Upper lobe of right lung (tissue), 1 donor: Measurements from ENCODE around the gene GLYATL1B. TPM values are rescaled to one million over a fixed set of nuclear protein-coding genes. Genes with fewer than 3 reads are reported as not detected.
"Not testable (repeated sequence)": the region's sequence is repeated elsewhere in the genome, so short reads cannot be mapped to it uniquely, and the experiment has no call there.

Source experiments
- ATAC-seq: fragments of 200-7000 bp; cut with Tn5 transposase; one replicate; pipeline ENCODE4 v1.9.1; 2020; ENCODE audit warnings: mild to moderate bottlenecking, moderate library complexity
- DNase-seq: peaks from one replicate; pipeline ENCODE4 v3.0.0-alpha.2; 2020
- H3K27ac ChIP-seq: fragments of 200-600 bp; one replicate; pipeline ENCODE4 v1.8.0; 2022
- H3K27me3 ChIP-seq: fragments of 200-600 bp; one replicate; pipeline ENCODE4 v1.8.0; 2022; ENCODE audit warnings: mild to moderate bottlenecking
- H3K36me3 ChIP-seq: fragments of 200-600 bp; one replicate; pipeline ENCODE4 v1.8.0; 2022
- H3K4me1 ChIP-seq: fragments of 200-600 bp; one replicate; pipeline ENCODE4 v1.8.0; 2022
- H3K4me3 ChIP-seq: fragments of 200-600 bp; one replicate; pipeline ENCODE4 v1.8.0; 2022; ENCODE audit warnings: mild to moderate bottlenecking
- H3K9me3 ChIP-seq: fragments of 200-600 bp; one replicate; pipeline ENCODE4 v1.8.0; 2022
- intact Hi-C: fragments of 100-400 bp; cut with DNase I; formaldehyde crosslinking; loops from one replicate; pipeline ENCODE4 v1.11.0; 2022
- total RNA-seq: library from RNA; stranded (reverse); fragmentation: NEBNext Ultra II Directional; extraction: Animal tissue kit (Norgen Biotek cat#: 25700); gene quantifications from one replicate; pipeline ENCODE4 v1.2.1, GENCODE V29; 2021
- TF ChIP-seq, protein P1 (sequence below): fragments of 200-600 bp; IDR thresholded peaks from one replicate; pipeline ENCODE4 v1.8.0; 2022; ENCODE audit warnings: antibody characterized with exemption
- donor health status: DM: no; HTN: yes; CAD: no; lungs with severe emphysema.

GLYATL1B gene
- total RNA-seq, 1 donor from 2014 or later = not detected

DNA sequence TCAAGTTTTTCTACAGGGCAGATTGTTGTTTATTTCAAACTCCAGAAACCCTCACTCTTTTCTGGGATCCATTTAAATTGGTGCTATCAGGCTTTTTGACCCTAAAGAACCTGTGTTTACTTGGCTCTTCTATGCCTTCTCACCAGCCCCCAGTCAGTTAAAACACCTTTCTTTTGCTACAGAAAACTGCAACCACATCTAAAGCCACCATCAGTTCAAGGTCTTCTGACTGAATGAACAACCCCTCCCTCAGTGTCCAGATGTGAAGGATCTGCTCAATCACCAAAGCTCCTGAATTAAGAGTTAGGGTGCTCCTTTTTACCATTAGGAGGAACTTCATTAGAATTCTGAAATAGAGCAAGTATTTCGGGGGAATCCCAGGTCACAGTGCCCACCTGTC, 7.0 kb upstream of the GLYATL1B start:
- intact Hi-C loops = no loop called here
- Histone ChIP-seq H3K27ac (no peak overlapping the region), H3K36me3 (no peaks in the 10 kb centered on the region), H3K4me1 (no peaks in the 10 kb centered on the region), H3K27me3 (peaks cover 16% of the 10 kb centered on the region), H3K4me3 (no peak overlapping the region), H3K9me3 (no peaks in the 10 kb centered on the region)
- no peak for ATAC-seq
- DNase-seq = no peak
- TF ChIP-seq, protein P1, sequence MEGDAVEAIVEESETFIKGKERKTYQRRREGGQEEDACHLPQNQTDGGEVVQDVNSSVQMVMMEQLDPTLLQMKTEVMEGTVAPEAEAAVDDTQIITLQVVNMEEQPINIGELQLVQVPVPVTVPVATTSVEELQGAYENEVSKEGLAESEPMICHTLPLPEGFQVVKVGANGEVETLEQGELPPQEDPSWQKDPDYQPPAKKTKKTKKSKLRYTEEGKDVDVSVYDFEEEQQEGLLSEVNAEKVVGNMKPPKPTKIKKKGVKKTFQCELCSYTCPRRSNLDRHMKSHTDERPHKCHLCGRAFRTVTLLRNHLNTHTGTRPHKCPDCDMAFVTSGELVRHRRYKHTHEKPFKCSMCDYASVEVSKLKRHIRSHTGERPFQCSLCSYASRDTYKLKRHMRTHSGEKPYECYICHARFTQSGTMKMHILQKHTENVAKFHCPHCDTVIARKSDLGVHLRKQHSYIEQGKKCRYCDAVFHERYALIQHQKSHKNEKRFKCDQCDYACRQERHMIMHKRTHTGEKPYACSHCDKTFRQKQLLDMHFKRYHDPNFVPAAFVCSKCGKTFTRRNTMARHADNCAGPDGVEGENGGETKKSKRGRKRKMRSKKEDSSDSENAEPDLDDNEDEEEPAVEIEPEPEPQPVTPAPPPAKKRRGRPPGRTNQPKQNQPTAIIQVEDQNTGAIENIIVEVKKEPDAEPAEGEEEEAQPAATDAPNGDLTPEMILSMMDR = no peak

DNA sequence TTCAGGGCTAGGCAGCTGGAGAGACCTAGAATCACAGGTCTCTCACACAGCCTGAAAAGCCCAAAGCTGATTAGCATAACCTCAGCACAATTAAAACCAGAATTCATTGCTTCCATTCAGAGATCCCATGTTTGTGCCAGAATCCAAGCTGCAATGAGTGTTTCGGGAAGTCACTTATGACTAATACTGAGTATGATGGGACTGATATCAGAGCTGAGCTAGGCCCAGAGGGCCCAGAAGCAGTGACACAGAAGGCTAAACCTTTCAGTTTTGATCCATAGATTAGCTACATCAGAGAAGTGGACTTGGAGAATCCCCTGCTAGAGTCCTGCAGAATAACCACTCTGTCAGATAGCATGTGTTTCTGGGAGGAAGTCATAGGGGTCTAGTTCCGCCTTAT, 5.7 kb upstream of the GLYATL1B start:
- DNase-seq, intact Hi-C loops, H3K36me3 ChIP-seq, H3K4me3 ChIP-seq, ATAC-seq, H3K27ac ChIP-seq, H3K4me1 ChIP-seq, H3K9me3 ChIP-seq: not testable (repeated sequence)
- H3K27me3 ChIP-seq = peaks cover 12% of the 10 kb centered on the region

DNA sequence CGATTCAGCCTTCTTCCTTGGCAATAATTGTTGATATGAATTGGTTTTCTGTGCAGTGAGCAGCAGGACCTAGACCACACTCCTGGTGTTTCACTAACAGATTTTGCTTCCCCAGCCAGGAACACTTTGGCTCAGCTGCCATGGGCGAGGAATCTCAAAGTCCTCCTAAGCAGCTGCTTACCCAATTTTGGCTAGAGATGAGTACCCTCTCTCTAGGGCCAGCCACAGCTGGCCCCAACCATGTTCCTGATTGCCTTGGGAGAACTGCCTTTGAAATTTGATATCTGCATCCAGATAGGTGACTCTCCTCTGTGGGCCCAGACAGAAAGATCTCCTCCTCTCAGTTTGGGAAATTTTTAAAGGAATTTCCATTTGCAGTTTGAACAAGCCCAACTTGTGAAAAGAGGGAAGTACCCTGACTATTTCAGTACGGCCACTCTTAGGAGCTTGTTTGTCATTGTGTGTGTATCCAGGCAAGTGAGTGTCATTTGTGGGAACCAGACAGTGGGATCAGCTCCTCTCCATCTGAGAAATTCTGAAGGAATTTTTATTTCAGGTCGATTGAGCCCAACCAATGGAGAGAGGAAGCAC, 4.6 kb upstream of the GLYATL1B start:
- ATAC-seq, DNase-seq, H3K4me1 ChIP-seq, H3K36me3 ChIP-seq, H3K27ac ChIP-seq, H3K4me3 ChIP-seq, intact Hi-C loops, H3K27me3 ChIP-seq, H3K9me3 ChIP-seq: not testable (repeated sequence)

DNA sequence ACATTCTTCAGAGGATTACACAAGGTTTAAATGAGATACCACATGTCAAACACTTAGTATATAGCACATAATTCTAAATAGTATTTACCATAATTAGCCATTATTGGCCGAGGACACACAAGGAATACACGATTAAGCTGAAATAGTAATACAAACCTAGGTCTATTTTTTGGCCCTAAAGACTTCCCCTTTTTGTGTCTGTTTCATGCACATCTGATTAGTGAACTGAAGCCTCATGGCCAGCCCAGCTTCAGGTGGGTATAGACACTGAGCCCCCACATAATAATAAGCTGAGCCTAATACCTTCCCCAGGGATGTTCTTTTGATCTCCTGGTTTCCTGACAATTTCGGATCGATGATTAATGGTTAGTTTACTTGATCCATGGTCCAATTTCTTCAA, 2.1 kb downstream of the GLYATL1B start:
- TF ChIP-seq, protein P1 = no peak
- no peak overlapping the region for H3K4me3 ChIP-seq
- H3K9me3 ChIP-seq = no peaks in the 10 kb centered on the region
- H3K36me3 ChIP-seq = no peaks in the 10 kb centered on the region
- no peak overlapping the region for H3K27ac ChIP-seq
- H3K27me3 ChIP-seq = no peaks in the 10 kb centered on the region
- no peaks in the 10 kb centered on the region for H3K4me1 ChIP-seq
- no peak for DNase-seq
- intact Hi-C loops = no loop called here
- ATAC-seq = no peak

DNA sequence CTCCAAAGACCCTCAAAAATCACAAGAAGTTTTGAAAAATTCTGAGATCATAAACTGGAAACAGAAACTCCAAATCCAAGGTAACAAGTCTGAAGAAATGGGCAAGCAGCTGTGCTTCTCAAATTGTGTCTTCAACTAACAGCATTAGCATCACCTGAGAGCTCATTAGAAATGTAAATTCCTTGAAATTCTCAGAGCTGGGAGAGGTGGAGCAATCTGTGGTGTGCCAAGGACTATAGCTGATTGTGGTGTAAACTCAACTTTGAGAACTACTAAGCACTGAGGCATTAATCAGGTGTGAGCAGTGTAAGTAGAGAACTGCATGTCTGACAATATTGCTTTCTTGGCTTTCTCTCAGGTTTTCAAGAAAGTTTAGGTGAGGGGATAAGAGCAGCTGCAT, 7.5 kb downstream of the GLYATL1B start:
- intact Hi-C loops, DNase-seq, H3K27ac ChIP-seq, H3K36me3 ChIP-seq, H3K9me3 ChIP-seq, H3K4me3 ChIP-seq, ATAC-seq, H3K4me1 ChIP-seq, H3K27me3 ChIP-seq: not testable (repeated sequence)

DNA sequence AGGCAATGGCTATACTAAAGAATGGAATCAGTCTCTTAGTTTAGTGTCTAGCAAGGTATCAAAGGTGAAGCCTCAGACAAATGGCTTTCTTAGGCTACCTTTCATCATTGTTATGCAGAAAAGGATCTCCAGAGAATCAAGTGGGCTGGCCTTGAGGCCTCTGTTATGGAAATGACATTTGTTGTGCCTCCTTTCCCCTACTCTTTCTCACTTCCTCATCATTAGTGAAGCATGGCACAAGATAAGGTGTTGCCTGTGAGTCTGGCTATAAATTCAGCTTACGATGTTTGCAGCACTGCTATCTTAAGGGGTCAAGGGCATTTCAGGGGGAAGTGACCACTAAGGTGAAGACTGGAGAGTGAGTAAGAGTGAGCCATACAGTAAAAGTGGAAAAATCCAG, 9.1 kb downstream of the GLYATL1B start:
- ATAC-seq, H3K9me3 ChIP-seq, H3K4me1 ChIP-seq, H3K27ac ChIP-seq, H3K27me3 ChIP-seq, intact Hi-C loops, H3K4me3 ChIP-seq, H3K36me3 ChIP-seq, DNase-seq: not testable (repeated sequence)

DNA sequence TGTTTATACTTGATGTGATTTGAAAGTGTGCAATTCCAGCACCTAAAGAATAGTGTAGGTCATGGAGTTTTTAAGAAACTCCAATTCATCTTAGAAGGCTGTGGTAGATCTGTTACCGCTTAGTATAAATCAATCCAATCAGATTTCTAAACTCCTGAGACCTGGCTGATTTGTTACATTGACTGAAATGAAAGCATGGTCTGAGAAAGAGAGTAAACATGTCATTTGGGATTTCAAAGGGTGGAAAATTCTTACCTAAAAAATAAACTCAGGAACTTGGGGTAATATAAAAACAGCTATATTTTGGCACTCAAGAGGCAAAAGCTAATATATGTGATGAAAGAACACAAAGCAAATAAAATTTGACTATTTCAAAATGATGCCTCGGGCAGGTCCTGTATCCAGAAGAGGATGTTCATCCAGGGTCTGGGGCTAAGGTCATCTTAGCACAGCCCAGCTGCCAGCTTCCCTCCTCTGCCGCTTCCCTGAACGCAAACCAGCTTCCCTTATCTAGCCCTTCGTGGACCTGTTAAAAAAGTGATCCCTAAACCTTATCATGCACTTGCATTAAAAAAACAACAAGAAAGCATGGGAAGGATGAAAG, 10.0 kb downstream of the GLYATL1B start:
- intact Hi-C loops, H3K4me3 ChIP-seq, H3K27ac ChIP-seq, H3K9me3 ChIP-seq, H3K36me3 ChIP-seq, H3K4me1 ChIP-seq, DNase-seq, H3K27me3 ChIP-seq: not testable (repeated sequence)
- peak; percentile 82 for ATAC-seq

DNA sequence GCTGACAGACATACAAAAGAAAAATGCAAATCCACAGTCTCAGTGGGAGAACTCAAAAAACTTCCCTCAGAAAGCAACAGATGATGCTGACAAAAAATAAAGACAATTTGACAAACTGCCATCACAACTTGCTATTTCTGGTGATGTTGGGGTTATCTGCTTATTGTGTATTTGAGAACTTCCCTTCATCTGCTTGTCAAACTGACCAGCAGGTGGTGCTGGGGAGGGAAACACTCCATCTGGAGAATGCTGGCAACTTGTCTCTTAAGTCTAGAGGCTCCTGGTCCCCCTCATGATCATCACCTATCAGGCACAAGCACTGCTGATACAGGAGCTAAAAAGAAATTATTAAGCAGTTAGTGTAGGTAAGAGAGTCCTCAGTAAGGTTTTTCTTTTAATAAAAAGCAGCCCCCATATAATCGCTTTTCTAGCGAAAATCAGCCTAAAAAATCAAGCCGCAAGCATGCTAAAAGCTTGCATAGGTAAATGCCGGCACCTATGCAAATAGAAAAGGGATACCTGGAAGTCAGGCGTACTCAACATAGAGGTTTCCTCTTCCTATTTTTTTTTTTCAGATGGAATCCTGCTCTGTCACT, 11.1 kb downstream of the GLYATL1B start:
- intact Hi-C loops = no loop called here
- Histone ChIP-seq H3K9me3 (no peaks in the 10 kb centered on the region), H3K27ac (no peak overlapping the region), H3K27me3 (peaks cover 6% of the 10 kb centered on the region), H3K4me1 (peaks cover 4% of the 10 kb centered on the region), H3K4me3 (no peak overlapping the region), H3K36me3 (no peaks in the 10 kb centered on the region)
- TF ChIP-seq, protein P1 = peak; percentile 71
- DNase-seq (peak; percentile 71), ATAC-seq (peak; percentile 87)

DNA sequence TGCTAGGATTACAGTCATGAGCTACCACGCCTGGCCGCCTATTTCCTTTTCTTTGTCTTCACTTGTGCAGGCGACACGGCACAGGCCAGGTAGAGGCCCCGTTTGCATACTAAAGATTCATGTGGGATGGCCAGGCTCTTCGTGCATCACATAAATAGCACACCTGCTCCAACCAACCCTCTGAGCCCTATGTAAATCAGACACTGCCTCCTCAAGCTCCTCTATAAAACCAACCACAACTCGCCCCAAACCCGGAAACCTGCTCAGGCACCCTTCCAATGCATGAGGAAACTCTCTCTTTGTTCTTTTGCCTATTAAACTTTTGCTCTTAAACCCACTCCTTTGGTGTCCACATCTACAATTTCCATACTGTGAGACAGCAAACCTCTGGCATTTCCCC, 11.8 kb downstream of the GLYATL1B start:
- H3K27ac ChIP-seq, H3K27me3 ChIP-seq, H3K36me3 ChIP-seq, intact Hi-C loops, DNase-seq, H3K4me1 ChIP-seq, ATAC-seq, H3K4me3 ChIP-seq, H3K9me3 ChIP-seq: not testable (repeated sequence)
